Central memory CD8-positive, alpha-beta T cell (primary cell): ENCODE results near the gene ATXN1.

Source experiments
- ATAC-seq: fragments of 150-1000 bp; cut with Tn5 transposase; replicated peaks from 2 replicates; pipeline ENCODE4 v1.10.0; 2022; ENCODE audit warnings: mild to moderate bottlenecking, moderate FRiP score, moderate number of reproducible peaks; ENCODE audit not compliant: poor library complexity, severe bottlenecking; ENCODE audit errors: extremely low read depth
- DNase-seq, 2 donors: peaks; one replicate each; pipeline ENCODE4 v3.0.0; 2021; ENCODE audit warnings: low spot score in 2 of 2
- H3K27ac Mint-ChIP-seq: one replicate; pipeline ENCODE4 v1.8.0; 2022; ENCODE audit warnings: low read depth, mild to moderate bottlenecking, moderate library complexity, mixed read lengths
- H3K27me3 Mint-ChIP-seq: one replicate; pipeline ENCODE4 v1.8.0; 2022; ENCODE audit warnings: mixed read lengths
- H3K36me3 Mint-ChIP-seq: one replicate; pipeline ENCODE4 v1.8.0; 2022; ENCODE audit warnings: mild to moderate bottlenecking, moderate library complexity, mixed read lengths; ENCODE audit not compliant: insufficient read depth
- H3K4me1 Mint-ChIP-seq: one replicate; pipeline ENCODE4 v1.8.0; 2022; ENCODE audit warnings: mixed read lengths
- H3K4me3 Mint-ChIP-seq: one replicate; pipeline ENCODE4 v1.8.0; 2022; ENCODE audit warnings: mild to moderate bottlenecking, moderate library complexity, mixed read lengths
- H3K9me3 Mint-ChIP-seq: one replicate; pipeline ENCODE4 v1.8.0; 2022; ENCODE audit warnings: mixed read lengths

Gene ATXN1

GRCh38 chr6:16673011-16673797, 88.1 kb downstream of the ATXN1 start:
- Mint-ChIP-seq H3K27ac (no peak overlapping the region), H3K4me1 (peaks cover 50% of the 10 kb centered on the region), H3K27me3 (no peaks in the 10 kb centered on the region), H3K4me3 (no peak overlapping the region), H3K36me3 (peaks cover 10% of the 10 kb centered on the region), H3K9me3 (no peaks in the 10 kb centered on the region)
- DNase-seq (no peak), ATAC-seq (no peak)

GRCh38 chr6:16671302-16672289, 89.7 kb downstream of the ATXN1 start:
- H3K4me3 Mint-ChIP-seq = no peak overlapping the region
- DNase-seq = no peak
- H3K27me3 Mint-ChIP-seq = no peaks in the 10 kb centered on the region
- ATAC-seq = no peak
- H3K9me3 Mint-ChIP-seq = no peaks in the 10 kb centered on the region
- peaks cover 54% of the 10 kb centered on the region for H3K4me1 Mint-ChIP-seq
- H3K36me3 Mint-ChIP-seq = peaks cover 8% of the 10 kb centered on the region
- H3K27ac Mint-ChIP-seq = peak overlapping the region; percentile 84

GRCh38 chr6:16670617-16671051, 90.6 kb downstream of the ATXN1 start:
- Mint-ChIP-seq H3K4me1 (peaks cover 49% of the 10 kb centered on the region), H3K27ac (peak overlapping the region; percentile 82), H3K9me3 (no peaks in the 10 kb centered on the region), H3K27me3 (no peaks in the 10 kb centered on the region), H3K4me3 (peak overlapping the region; percentile 52), H3K36me3 (peaks cover 8% of the 10 kb centered on the region)
- DNase-seq (no peak), ATAC-seq (no peak)

- H3K27ac Mint-ChIP-seq = peak overlapping the region; percentile 82
- H3K4me3 Mint-ChIP-seq = peak overlapping the region; percentile 52
- H3K36me3 Mint-ChIP-seq = peaks cover 6% of the 10 kb centered on the region
- ATAC-seq (peak; percentile 8), DNase-seq (no peak)
- no peaks in the 10 kb centered on the region for H3K27me3 Mint-ChIP-seq
- peaks cover 49% of the 10 kb centered on the region for H3K4me1 Mint-ChIP-seq
- no peaks in the 10 kb centered on the region for H3K9me3 Mint-ChIP-seq
Measured at GRCh38 chr6:16670183-16670582, 91.1 kb downstream of the ATXN1 start.

GRCh38 chr6:16669227-16669626, 92.0 kb downstream of the ATXN1 start:
- peaks cover 6% of the 10 kb centered on the region for H3K36me3 Mint-ChIP-seq
- peak overlapping the region; percentile 53 for H3K4me3 Mint-ChIP-seq
- DNase-seq (peak; percentile 25 to 49), ATAC-seq (peak; percentile 88)
- peaks cover 49% of the 10 kb centered on the region for H3K4me1 Mint-ChIP-seq
- no peaks in the 10 kb centered on the region for H3K27me3 Mint-ChIP-seq
- no peaks in the 10 kb centered on the region for H3K9me3 Mint-ChIP-seq
- H3K27ac Mint-ChIP-seq = peak overlapping the region; percentile 82

- no peaks in the 10 kb centered on the region for H3K9me3 Mint-ChIP-seq
- no peak overlapping the region for H3K4me3 Mint-ChIP-seq
- peaks cover 6% of the 10 kb centered on the region for H3K36me3 Mint-ChIP-seq
- DNase-seq (no peak), ATAC-seq (no peak)
- H3K4me1 Mint-ChIP-seq = peaks cover 47% of the 10 kb centered on the region
- no peaks in the 10 kb centered on the region for H3K27me3 Mint-ChIP-seq
- no peak overlapping the region for H3K27ac Mint-ChIP-seq
Measured at GRCh38 chr6:16667509-16667908, 93.8 kb downstream of the ATXN1 start.

GRCh38 chr6:16665992-16666391, 95.3 kb downstream of the ATXN1 start:
- DNase-seq (no peak), ATAC-seq (no peak)
- H3K27me3 Mint-ChIP-seq = no peaks in the 10 kb centered on the region
- H3K27ac Mint-ChIP-seq = no peak overlapping the region
- peaks cover 5% of the 10 kb centered on the region for H3K36me3 Mint-ChIP-seq
- H3K4me1 Mint-ChIP-seq = peaks cover 34% of the 10 kb centered on the region
- no peaks in the 10 kb centered on the region for H3K9me3 Mint-ChIP-seq
- H3K4me3 Mint-ChIP-seq = no peak overlapping the region

GRCh38 chr6:16665182-16665581, 96.1 kb downstream of the ATXN1 start:
- Mint-ChIP-seq H3K9me3 (no peaks in the 10 kb centered on the region), H3K4me3 (no peak overlapping the region), H3K27me3 (no peaks in the 10 kb centered on the region), H3K4me1 (peaks cover 29% of the 10 kb centered on the region), H3K27ac (no peak overlapping the region), H3K36me3 (peaks cover 5% of the 10 kb centered on the region)
- DNase-seq = no peak
- ATAC-seq = no peak

- H3K4me1 Mint-ChIP-seq = peaks cover 28% of the 10 kb centered on the region
- no peak for DNase-seq
- H3K36me3 Mint-ChIP-seq = peaks cover 5% of the 10 kb centered on the region
- no peaks in the 10 kb centered on the region for H3K9me3 Mint-ChIP-seq
- no peak overlapping the region for H3K4me3 Mint-ChIP-seq
- no peak for ATAC-seq
- H3K27ac Mint-ChIP-seq = no peak overlapping the region
- H3K27me3 Mint-ChIP-seq = no peaks in the 10 kb centered on the region
Measured at GRCh38 chr6:16663901-16664300, 97.4 kb downstream of the ATXN1 start.

GRCh38 chr6:16660157-16660497, 101.1 kb downstream of the ATXN1 start:
- Mint-ChIP-seq H3K27me3 (no peaks in the 10 kb centered on the region), H3K9me3 (no peaks in the 10 kb centered on the region), H3K36me3 (peaks cover 17% of the 10 kb centered on the region), H3K27ac (peak overlapping the region; percentile 89), H3K4me3 (peak overlapping the region; percentile 67), H3K4me1 (peaks cover 38% of the 10 kb centered on the region)
- no peak for ATAC-seq
- DNase-seq = no peak

- H3K4me3 Mint-ChIP-seq = peak overlapping the region; percentile 67
- ATAC-seq (no peak), DNase-seq (no peak)
- H3K4me1 Mint-ChIP-seq = peaks cover 43% of the 10 kb centered on the region
- H3K9me3 Mint-ChIP-seq = no peaks in the 10 kb centered on the region
- peak overlapping the region; percentile 89 for H3K27ac Mint-ChIP-seq
- peaks cover 21% of the 10 kb centered on the region for H3K36me3 Mint-ChIP-seq
- no peaks in the 10 kb centered on the region for H3K27me3 Mint-ChIP-seq
Measured at GRCh38 chr6:16659466-16660156, 101.6 kb downstream of the ATXN1 start.

GRCh38 chr6:16658348-16659034, 102.8 kb downstream of the ATXN1 start:
- Mint-ChIP-seq H3K27me3 (no peaks in the 10 kb centered on the region), H3K36me3 (peaks cover 22% of the 10 kb centered on the region), H3K9me3 (no peaks in the 10 kb centered on the region), H3K27ac (peak overlapping the region; percentile 89), H3K4me3 (peak overlapping the region; percentile 67), H3K4me1 (peaks cover 54% of the 10 kb centered on the region)
- DNase-seq = no peak
- no peak for ATAC-seq
